Hepatic stellate cell (primary cell): ENCODE data around the gene TYW3.

ENCODE experiments used
- DNase-seq: peaks from one replicate; pipeline ENCODE4 v3.0.0; 2011; ENCODE audit warnings: low spot score

TYW3 gene

DNA sequence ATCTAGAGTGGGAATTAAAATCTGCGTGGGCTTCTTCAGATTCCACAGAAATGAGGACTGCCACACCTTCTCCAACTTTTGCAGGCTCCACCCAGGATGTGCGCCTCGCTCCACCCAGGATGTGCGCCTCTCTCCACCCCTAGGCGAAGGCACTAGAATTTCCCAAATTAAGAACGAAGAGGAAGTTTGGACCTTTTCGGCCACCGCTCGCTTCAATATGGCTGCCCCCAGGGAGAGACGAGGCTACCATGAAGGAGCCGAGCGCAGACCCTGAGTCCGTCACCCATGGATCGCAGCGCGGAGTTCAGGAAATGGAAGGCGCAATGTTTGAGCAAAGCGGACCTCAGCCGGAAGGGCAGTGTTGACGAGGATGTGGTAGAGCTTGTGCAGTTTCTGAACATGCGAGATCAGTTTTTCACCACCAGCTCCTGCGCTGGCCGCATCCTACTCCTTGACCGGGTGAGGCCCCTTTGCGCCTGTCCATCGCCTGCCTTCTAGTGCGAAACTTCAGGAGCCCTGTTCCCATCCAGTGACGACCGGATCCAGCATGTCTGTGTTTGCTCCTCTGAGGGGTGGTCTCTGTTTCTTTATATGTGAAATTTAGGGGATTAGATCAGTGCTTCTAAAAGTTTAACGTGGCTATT is at the start of gene TYW3, which contains the start of gene CRYZ:
TSS of gene TYW3 (plus strand) at position 193 of the 644 bp plus-strand sequence. CDS start at position 286, 93 bp downstream.
TSS of gene CRYZ (minus strand) at position 91 of the 644 bp plus-strand sequence. CDS start 8,229 bp downstream, outside the sequence.
- peak; percentile 65 for DNase-seq

DNA sequence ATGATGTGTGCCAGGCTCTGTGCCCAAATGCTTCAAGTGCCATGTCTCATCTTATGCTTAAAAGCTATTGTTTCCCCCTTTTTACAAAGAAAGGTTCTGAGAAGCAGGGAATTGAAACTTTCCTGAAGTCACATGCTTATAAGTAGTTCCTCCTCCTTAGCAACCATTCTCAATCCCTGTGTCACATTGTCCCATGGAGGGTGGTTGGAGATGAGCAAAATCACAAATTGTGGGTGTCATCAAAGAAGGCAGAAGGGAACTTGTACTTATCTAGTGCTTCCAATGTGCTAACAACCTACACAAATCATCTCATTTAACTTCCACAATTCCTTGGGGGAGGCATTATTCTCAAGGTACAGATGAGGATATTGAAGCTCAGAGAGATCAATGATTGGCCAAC is 49.3 kb upstream of the TYW3 start:
- DNase-seq, result no peak

GRCh38 chr1:74684301-74684700 is 48.7 kb upstream of the TYW3 start:
- no peak for DNase-seq

DNA sequence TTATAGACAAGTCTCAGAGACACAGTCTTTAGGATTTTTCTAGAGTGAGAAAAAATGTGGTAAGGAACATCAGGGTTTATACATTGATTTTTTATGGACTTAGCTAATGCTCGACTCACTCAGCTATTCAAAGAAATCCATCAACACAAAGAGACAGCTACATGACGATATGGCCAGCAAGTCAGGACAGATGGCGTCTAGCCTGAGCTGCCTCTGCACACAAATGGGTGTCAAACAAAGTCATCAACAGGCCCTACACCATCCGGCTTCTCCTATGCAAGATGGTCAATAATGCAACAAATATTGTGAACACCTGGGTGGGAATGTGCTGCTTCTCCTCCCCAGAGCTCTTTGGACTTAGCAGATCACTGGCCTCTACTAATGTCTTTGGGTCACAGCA is 46.0 kb upstream of the TYW3 start:
- no peak for DNase-seq

GRCh38 chr1:74689621-74690363 is 43.2 kb upstream of the TYW3 start:
- DNase-seq, result no peak

DNA sequence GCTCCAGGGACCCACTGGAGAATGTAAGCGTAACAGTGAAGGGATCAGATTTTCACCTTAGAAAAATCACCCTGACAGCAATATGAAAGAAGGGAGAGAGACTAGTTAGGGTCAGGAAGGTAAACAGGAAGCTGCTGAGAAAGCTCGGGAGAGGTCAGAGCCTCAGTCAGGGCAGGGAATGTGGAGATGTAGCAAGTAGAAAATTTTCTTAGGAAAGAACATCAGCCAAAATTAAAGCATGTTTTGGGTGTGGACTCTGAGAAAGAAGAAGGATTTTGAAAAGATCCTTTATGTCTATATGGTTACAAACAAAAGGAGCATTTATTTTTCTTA is 42.6 kb upstream of the TYW3 start:
- DNase-seq, result no peak

DNA sequence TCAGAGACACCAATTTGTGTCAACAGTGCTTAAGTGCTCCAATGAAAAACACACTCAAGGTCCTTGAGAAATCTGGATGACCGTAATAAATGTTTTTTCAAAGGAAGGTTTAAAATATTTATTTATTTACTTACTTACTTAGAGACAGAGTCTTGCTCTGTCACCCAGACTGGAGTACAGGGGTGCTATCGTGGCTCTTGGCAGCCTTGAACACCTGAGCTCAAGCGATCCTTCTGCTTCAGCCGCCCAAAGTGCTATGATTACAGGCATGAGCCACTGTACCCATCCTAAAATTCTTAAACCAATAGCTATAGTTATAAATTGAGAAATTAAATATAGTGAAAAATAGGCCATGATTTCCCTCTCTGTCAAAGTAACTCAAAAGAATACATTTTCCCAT is 42.0 kb upstream of the TYW3 start:
- no peak for DNase-seq

DNA sequence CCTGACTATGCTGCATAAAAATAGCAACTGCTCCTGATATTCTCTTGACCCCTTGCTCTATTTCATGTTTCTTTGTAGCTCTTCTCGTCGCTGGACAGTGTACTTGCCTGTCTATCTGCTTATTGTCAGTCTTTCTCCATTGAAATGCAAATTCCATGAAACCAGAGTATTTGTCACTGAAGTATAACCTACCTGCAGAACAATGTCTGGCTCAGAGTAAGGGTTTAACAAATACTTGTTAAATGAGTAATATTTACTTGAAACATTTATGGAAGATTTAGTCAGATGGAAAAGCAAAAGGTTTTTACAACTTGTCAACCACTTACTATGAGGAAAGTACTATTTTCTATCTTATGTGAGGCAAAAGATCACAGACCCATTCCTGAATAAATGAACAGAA is 39.5 kb upstream of the TYW3 start:
- no peak for DNase-seq

DNA sequence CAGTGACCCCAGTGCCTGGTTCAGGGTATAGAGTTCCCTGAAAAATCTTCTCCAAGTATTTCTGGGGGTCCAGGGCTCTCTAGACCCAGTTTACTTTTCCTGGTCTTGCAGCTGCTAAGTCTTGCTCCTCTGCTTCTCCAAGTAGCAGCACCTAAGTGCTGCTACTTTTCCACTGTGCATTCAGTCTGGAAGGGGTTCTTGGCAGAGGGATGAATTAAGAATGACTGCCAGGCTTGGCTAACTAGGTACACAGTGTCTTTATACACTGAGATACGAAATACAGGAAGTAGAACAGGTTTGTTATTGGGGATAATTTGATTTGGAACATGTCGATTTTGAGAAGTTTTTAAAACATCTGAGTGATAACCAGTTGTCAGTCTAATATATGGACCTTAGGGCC is 35.1 kb upstream of the TYW3 start:
- no peak for DNase-seq

GRCh38 chr1:74699331-74699730 is 33.6 kb upstream of the TYW3 start:
- no peak for DNase-seq

GRCh38 chr1:74703386-74704182 is 29.4 kb upstream of the TYW3 start:
- no peak for DNase-seq

GRCh38 chr1:74712881-74713280 is 20.1 kb upstream of the TYW3 start:
- no peak for DNase-seq

DNA sequence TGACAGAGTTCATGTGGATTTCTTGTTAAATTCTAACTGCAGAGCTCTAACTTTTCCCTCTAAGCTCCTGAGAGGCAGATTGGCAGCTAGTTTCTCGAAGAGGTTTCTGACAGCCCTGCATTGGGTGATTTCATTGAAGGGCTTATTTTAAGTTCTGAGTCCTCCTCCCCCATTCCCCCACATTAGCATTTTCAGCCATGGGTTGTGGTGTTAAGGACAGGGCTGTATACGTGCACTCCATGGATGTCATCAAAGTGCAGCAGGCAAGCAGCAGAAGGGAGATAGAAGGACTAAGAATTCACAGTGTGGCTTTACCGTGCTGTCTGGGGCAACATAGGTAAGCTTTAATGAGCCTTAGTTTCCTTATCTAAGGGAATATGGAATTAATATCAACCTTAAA is 19.1 kb upstream of the TYW3 start:
- no peak for DNase-seq

DNA sequence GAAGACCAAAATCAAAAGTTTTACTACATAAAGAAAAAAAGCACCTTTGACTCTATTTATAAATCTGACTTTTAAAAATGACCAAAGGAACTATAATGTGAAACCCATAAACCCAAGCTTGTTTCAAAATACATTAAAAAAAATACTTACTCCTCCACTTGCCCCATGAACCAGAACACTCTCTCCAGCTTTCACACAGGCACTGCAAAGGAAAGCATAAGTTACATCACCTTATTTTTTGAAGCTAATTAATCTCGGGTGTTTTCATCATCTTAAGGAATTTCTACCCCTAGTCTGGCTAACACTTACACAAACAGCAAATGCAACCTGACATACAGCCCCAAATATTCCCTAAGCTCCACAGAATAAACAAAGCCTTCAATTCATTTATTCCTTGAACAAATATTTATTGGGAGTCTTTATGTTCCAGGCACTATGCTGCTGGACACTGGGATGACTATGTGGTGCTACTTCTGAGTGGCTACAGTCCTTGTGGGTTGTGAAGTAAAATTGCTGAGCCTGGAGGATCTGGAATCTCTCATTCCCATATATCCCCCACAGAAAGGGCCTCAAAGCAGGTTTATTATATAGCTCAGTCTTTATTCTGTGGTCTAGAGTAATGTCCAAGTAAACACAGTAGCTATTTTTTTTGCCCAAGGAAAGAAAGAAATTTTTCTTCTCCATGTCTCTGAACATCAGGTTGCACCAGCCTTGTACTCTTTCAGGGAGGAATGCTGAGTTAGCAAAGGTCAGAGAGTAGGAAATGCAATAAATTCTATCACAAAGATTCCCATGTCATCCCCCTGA is 18.3 kb upstream of the TYW3 start:
- no peak for DNase-seq

- DNase-seq, result no peak
These were observed 17.8 kb upstream of the TYW3 start for GRCh38 chr1:74715236-74715502.

DNA sequence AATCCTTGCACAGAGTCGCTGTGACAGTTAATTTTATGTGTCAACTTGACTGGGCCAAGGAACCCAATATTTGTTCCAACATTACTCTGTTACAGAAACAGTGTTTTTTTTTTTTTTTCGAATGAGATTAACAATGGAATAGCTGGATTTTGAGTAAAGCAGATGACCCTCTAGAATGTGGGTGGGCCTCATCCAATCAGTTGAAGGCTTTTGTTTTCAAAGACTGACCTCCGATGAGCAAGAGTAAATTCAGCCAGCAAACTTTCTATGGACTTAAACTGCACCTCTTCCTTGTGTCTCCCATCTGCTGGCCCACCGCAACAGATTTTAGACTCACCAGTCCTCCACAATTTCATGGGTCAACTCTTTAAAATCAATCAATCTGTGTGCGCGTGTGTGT is 17.1 kb upstream of the TYW3 start:
- DNase-seq, result no peak

- no peak for DNase-seq
These were observed 16.1 kb upstream of the TYW3 start for GRCh38 chr1:74716822-74717221.

DNA sequence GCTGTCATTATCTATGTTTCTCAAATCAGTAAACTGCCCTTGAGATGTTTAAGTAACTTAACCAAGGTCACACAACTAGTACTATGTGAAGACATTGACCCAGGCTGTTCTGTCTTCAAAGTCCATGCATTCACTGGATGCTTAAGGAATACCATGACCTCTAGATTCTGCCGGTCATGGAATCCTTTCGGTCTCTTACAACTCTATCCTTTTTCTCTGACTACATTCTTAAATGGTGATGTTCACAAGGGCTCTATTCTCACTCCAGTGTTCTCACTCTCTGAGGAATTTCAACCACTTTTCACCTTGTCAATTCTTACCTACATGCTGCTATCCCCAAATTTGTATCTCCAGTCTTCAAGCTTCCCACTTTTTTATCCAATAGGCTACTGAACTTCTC is 15.3 kb upstream of the TYW3 start:
- DNase-seq, result no peak

- no peak for DNase-seq
These were observed 6.9 kb upstream of the TYW3 start for GRCh38 chr1:74726063-74726462.

GRCh38 chr1:74728736-74729135 is 4.2 kb upstream of the TYW3 start:
- DNase-seq, result peak; percentile 13

DNA sequence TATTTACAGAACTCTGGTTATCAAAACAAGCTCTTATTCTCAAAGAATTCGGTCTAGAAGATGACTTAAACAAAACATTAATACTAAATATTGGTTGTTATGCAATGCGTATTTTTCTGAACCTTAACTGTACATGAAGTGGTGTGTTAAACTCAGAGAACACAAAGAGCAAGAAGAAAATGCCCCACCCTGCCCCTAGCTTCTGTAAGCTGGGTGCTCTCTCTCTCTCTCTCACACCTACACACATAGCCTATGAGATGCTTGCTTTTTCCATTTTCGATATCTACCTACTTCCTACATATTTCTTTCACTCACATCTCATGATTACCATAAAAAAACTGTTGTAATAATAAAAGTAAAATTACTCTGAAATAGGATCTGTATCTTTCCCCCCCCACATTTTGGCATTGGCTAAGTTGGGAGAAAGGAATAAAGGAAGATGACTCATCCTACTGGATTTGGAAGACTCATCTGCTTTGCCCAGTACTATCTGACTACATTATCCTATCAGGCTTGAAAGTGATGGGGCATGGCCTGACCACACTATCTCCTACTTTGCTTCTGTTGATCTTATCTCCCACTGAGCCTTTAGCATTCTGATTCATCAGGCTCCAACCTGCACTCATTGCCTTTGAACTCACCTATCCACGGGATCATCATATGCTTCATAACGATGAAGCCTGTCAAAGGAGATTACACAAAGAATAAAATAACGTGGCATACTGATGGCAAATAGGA is 3.0 kb upstream of the TYW3 start:
- peak; percentile 46 for DNase-seq
